Neural cell (in vitro differentiated cells): Measurements from ENCODE around the gene TYR. TPM values are rescaled to one million over a fixed set of nuclear protein-coding genes. Genes with fewer than 3 reads are reported as not detected.

ENCODE experiments used
- H2AFZ ChIP-seq: fragments of 200-600, 300-800 bp; sonication (generic), shearing (Covaris generic); 2 replicates; pipeline ENCODE4 v1.6.0; 2014; ENCODE audit warnings: low read depth, mild to moderate bottlenecking, antibody characterized with exemption, low read length, moderate library complexity
- H3F3A ChIP-seq: fragments of 200-600 bp; shearing (Covaris generic); 2 replicates; pipeline ENCODE4 v1.6.1; 2016; ENCODE audit warnings: mild to moderate bottlenecking, moderate library complexity, mixed read lengths, antibody characterized with exemption, low read length; ENCODE audit not compliant: insufficient read depth, poor library complexity, severe bottlenecking
- H3K27ac ChIP-seq: fragments of 200-600, 300-800 bp; sonication (generic), shearing (Covaris generic); 2 replicates; pipeline ENCODE4 v1.5.1; 2014; ENCODE audit warnings: mild to moderate bottlenecking, low read length, moderate library complexity
- H3K27me3 ChIP-seq: fragments of 300-800, 200-600 bp; sonication (generic), shearing (Covaris generic); 2 replicates; pipeline ENCODE4 v1.6.0; 2014; ENCODE audit warnings: mild to moderate bottlenecking, low read depth, low read length, moderate library complexity; ENCODE audit not compliant: insufficient read depth
- H3K36me3 ChIP-seq: fragments of 300-800, 200-600 bp; sonication (generic), shearing (Covaris generic); 2 replicates; pipeline ENCODE4 v1.5.1; 2014; ENCODE audit warnings: mild to moderate bottlenecking, antibody characterized with exemption, low read length, moderate library complexity; ENCODE audit not compliant: insufficient read depth
- H3K4me2 ChIP-seq: fragments of 300-800, 200-600 bp; sonication (generic), shearing (Covaris generic); 2 replicates; pipeline ENCODE4 v1.6.0; 2014; ENCODE audit warnings: mild to moderate bottlenecking, low read length
- H3K4me3 ChIP-seq: fragments of 300-800, 200-600 bp; sonication (generic), shearing (Covaris generic); 2 replicates; pipeline ENCODE4 v1.5.1; 2014; ENCODE audit warnings: mild to moderate bottlenecking, low read length, moderate library complexity
- H3K79me2 ChIP-seq: fragments of 200-600 bp; shearing (Covaris generic); replicated peaks from 2 replicates; pipeline ENCODE4 v1.6.0; 2014; ENCODE audit warnings: mild to moderate bottlenecking, low read length, moderate library complexity; ENCODE audit not compliant: insufficient read depth
- H3K9ac ChIP-seq: fragments of 300-800, 200-600 bp; sonication (generic), shearing (Covaris generic); 2 replicates; pipeline ENCODE4 v1.6.1; 2016; ENCODE audit warnings: mild to moderate bottlenecking, low read length, mixed read lengths
- H3K9me2 ChIP-seq: fragments of 200-600 bp; shearing (Covaris generic); 2 replicates; pipeline ENCODE4 v1.6.1; 2016; ENCODE audit warnings: mild to moderate bottlenecking, low read length, mixed read lengths; ENCODE audit not compliant: insufficient read depth
- H3K9me3 ChIP-seq: fragments of 200-600, 300-800 bp; sonication (generic), shearing (Covaris generic); 2 replicates; pipeline ENCODE4 v1.6.1; 2016; ENCODE audit warnings: mild to moderate bottlenecking, mixed run types, low read length, moderate library complexity, mixed read lengths
- H4K20me1 ChIP-seq: fragments of 200-600 bp; shearing (Covaris generic); 2 replicates; pipeline ENCODE4 v1.6.1; 2016; ENCODE audit warnings: mild to moderate bottlenecking, mixed run types; ENCODE audit not compliant: insufficient read depth
- EP300 ChIP-seq: fragments of 450-650 bp; conservative IDR thresholded peaks from 2 replicates; pipeline ENCODE4 v1.6.1; 2014; ENCODE audit warnings: antibody characterized with exemption, mild to moderate bottlenecking, moderate library complexity; ENCODE audit not compliant: poor library complexity, severe bottlenecking
- EZH2 ChIP-seq: fragments of 200-600, 300-800 bp; shearing (Covaris generic), sonication (generic); IDR thresholded peaks from 2 replicates; pipeline ENCODE4 v1.6.1; 2014; ENCODE audit warnings: antibody characterized with exemption, low read length, borderline replicate concordance, mild to moderate bottlenecking; ENCODE audit not compliant: insufficient read depth, poor library complexity, severe bottlenecking
- MXI1 ChIP-seq: fragments of 450-650 bp; conservative IDR thresholded peaks from 2 replicates; pipeline ENCODE4 v1.6.1; 2014; ENCODE audit warnings: antibody characterized with exemption, mild to moderate bottlenecking; ENCODE audit not compliant: poor library complexity, severe bottlenecking
- POLR2AphosphoS5 ChIP-seq: IDR thresholded peaks from 2 replicates; pipeline ENCODE4 v1.6.1; 2012
- RAD21 ChIP-seq: fragments of 450-650 bp; conservative IDR thresholded peaks from 2 replicates; pipeline ENCODE4 v1.6.1; 2014; ENCODE audit warnings: antibody characterized with exemption, mild to moderate bottlenecking, moderate library complexity
- SMC3 ChIP-seq: fragments of 450-650 bp; conservative IDR thresholded peaks from 2 replicates; pipeline ENCODE4 v1.6.1; 2014; ENCODE audit warnings: antibody characterized with exemption, mild to moderate bottlenecking, moderate library complexity; ENCODE audit not compliant: poor library complexity
- TAF1 ChIP-seq: IDR thresholded peaks from 2 replicates; pipeline ENCODE4 v1.6.1; 2012; ENCODE audit warnings: low read depth
- polyA plus RNA-seq: library from polyadenylated mRNA; depleted of rRNA; stranded (reverse); fragments of >200 nt; gene quantifications from 2 replicates; pipeline ENCODE4 v1.2.3, GENCODE V29; 2014
- TF ChIP-seq, protein P1 (sequence below): fragments of 450-650 bp; IDR thresholded peaks from 2 replicates; pipeline ENCODE4 v1.5.1; 2014; ENCODE audit warnings: antibody characterized with exemption, mild to moderate bottlenecking, moderate library complexity; ENCODE audit not compliant: poor library complexity, severe bottlenecking
- TF ChIP-seq, protein P2 (sequence below): IDR thresholded peaks from 2 replicates; pipeline ENCODE4 v1.6.1; 2012; ENCODE audit warnings: borderline replicate concordance

TYR gene
- polyA plus RNA-seq, 1 donor from 2014 or later, result not detected

DNA sequence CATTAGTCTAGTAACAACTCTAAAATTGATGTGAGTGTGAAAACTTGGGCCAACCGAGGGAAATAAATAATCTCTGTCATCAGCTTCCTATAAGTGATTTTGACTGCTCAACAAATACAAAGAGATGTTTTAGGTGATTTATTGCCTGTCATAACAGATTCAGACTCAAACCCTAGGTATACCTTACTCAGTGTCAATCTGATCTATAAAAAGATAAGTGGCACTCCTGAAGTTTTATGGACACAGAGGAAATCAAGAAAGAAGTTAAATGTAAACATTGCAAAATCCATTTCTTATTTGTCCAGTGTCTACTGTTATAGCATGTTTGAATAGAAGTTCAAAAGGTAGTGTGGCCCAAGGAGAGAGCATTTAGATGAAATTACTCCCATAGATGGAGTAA, 30.4 kb upstream of the TYR start:
- H3K9me2 ChIP-seq, result no peaks in the 10 kb centered on the region
- no peaks in the 10 kb centered on the region for H3K9me3 ChIP-seq
- peak; percentile 12 for TF ChIP-seq POLR2AphosphoS5
- TF ChIP-seq, protein P1, sequence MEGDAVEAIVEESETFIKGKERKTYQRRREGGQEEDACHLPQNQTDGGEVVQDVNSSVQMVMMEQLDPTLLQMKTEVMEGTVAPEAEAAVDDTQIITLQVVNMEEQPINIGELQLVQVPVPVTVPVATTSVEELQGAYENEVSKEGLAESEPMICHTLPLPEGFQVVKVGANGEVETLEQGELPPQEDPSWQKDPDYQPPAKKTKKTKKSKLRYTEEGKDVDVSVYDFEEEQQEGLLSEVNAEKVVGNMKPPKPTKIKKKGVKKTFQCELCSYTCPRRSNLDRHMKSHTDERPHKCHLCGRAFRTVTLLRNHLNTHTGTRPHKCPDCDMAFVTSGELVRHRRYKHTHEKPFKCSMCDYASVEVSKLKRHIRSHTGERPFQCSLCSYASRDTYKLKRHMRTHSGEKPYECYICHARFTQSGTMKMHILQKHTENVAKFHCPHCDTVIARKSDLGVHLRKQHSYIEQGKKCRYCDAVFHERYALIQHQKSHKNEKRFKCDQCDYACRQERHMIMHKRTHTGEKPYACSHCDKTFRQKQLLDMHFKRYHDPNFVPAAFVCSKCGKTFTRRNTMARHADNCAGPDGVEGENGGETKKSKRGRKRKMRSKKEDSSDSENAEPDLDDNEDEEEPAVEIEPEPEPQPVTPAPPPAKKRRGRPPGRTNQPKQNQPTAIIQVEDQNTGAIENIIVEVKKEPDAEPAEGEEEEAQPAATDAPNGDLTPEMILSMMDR, result no peak
- H3K27me3 ChIP-seq, result no peaks in the 10 kb centered on the region
- H3K4me3 ChIP-seq, result no peak overlapping the region
- H4K20me1 ChIP-seq, result no peaks in the 10 kb centered on the region
- H2AFZ ChIP-seq, result no peak overlapping the region
- H3K4me2 ChIP-seq, result no peak overlapping the region
- no peaks in the 10 kb centered on the region for H3F3A ChIP-seq
- no peaks in the 10 kb centered on the region for H3K79me2 ChIP-seq
- H3K27ac ChIP-seq, result no peak overlapping the region
- H3K9ac ChIP-seq, result no peak overlapping the region
- H3K36me3 ChIP-seq, result no peaks in the 10 kb centered on the region

DNA sequence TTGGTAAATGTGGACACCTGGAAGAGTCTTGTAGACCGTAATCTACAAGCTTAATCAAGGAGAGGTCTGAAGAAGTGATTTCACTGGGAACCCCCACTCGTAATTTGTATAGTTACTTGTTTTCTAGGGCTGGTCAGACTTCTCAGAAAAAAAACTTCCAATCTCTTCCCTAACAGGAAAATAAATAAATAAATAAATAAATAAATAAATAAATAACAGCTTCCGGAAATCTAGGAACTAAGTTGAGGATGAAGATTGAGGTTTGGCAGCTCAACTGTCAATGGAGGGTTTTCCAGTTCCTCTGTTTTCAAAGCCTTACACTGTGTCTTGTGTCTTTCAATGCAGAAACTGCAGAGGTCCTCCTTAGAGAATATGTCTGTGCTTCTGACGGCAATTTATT, 17.7 kb upstream of the TYR start:
- Histone ChIP-seq H3K4me2 (no peak overlapping the region), H3K36me3 (no peaks in the 10 kb centered on the region), H3K4me3 (no peak overlapping the region), H3K27ac (no peak overlapping the region), H3K9ac (no peak overlapping the region), H2AFZ (no peak overlapping the region), H3K9me2 (no peaks in the 10 kb centered on the region), H4K20me1 (no peaks in the 10 kb centered on the region), H3K79me2 (no peaks in the 10 kb centered on the region), H3K27me3 (no peaks in the 10 kb centered on the region), H3F3A (no peaks in the 10 kb centered on the region), H3K9me3 (no peaks in the 10 kb centered on the region)
- TF ChIP-seq SMC3 (no peak), EP300 (no peak), MXI1 (no peak), POLR2AphosphoS5 (no peak), TAF1 (no peak), EZH2 (no peak), RAD21 (no peak)
- TF ChIP-seq, protein P2, sequence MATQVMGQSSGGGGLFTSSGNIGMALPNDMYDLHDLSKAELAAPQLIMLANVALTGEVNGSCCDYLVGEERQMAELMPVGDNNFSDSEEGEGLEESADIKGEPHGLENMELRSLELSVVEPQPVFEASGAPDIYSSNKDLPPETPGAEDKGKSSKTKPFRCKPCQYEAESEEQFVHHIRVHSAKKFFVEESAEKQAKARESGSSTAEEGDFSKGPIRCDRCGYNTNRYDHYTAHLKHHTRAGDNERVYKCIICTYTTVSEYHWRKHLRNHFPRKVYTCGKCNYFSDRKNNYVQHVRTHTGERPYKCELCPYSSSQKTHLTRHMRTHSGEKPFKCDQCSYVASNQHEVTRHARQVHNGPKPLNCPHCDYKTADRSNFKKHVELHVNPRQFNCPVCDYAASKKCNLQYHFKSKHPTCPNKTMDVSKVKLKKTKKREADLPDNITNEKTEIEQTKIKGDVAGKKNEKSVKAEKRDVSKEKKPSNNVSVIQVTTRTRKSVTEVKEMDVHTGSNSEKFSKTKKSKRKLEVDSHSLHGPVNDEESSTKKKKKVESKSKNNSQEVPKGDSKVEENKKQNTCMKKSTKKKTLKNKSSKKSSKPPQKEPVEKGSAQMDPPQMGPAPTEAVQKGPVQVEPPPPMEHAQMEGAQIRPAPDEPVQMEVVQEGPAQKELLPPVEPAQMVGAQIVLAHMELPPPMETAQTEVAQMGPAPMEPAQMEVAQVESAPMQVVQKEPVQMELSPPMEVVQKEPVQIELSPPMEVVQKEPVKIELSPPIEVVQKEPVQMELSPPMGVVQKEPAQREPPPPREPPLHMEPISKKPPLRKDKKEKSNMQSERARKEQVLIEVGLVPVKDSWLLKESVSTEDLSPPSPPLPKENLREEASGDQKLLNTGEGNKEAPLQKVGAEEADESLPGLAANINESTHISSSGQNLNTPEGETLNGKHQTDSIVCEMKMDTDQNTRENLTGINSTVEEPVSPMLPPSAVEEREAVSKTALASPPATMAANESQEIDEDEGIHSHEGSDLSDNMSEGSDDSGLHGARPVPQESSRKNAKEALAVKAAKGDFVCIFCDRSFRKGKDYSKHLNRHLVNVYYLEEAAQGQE, result no peak
- TF ChIP-seq, protein P1, result no peak
